ENCODE results near the gene PPP1R8. TPM values are rescaled to one million over a fixed set of nuclear protein-coding genes. Genes with fewer than 3 reads are reported as not detected.
"Not testable (repeated sequence)": the region's sequence is repeated elsewhere in the genome, so short reads cannot be mapped to it uniquely, and the experiment has no call there.

Gene PPP1R8
- total RNA-seq, result 10 to 100 TPM; 43.8 to 57.5 TPM
- 10 to 100 TPM; 51.4 to 56.2 TPM for polyA plus RNA-seq (ENCODE audit: insufficient read length in 2 of 2)
- long read RNA-seq, donor 1, transcript PPP1R8-202 (7 exons, 2,344 nt), result major isoform, 8 of 8 reads
- long read RNA-seq, donor 1, partial matches to known transcripts, result 0 of 8 reads
- long read RNA-seq, donor 1, other reads (novel, unspliced or antisense), result 0 of 8 reads
- long read RNA-seq, donor 2, partial matches to known transcripts, result 0 of 2 reads
- long read RNA-seq, donor 2, other reads (novel, unspliced or antisense), result 0 of 2 reads
- long read RNA-seq, donor 3, transcript PPP1R8-202 (7 exons, 2,344 nt), result major isoform, 6 of 6 reads
- long read RNA-seq, donor 3, partial matches to known transcripts, result 0 of 6 reads
- long read RNA-seq, donor 3, other reads (novel, unspliced or antisense), result 0 of 6 reads
- long read RNA-seq, donor 4, transcript PPP1R8-202 (7 exons, 2,344 nt), result major isoform, 11 of 11 reads
- long read RNA-seq, donor 4, partial matches to known transcripts, result 0 of 11 reads
- long read RNA-seq, donor 4, other reads (novel, unspliced or antisense), result 0 of 11 reads

- H3K27me3 ChIP-seq (ENCODE audit: control insufficient read depth, insufficient read depth, low read length), result no peaks in the 10 kb centered on the region
- peaks cover 6% of the 10 kb centered on the region for H3K36me3 ChIP-seq (ENCODE audit: control insufficient read depth, insufficient read depth, low read length)
- DNase-seq (ENCODE audit: low read depth in 4 of 6, low spot score in 6 of 6), result peak; percentile 92 to 99 (median 94)
- H3K4me1 ChIP-seq (ENCODE audit: control insufficient read depth, insufficient read depth, low read length), result peaks cover 7% of the 10 kb centered on the region
- WGBS (ENCODE audit: insufficient coverage), result under 1% methylated on average over 58 of the region's 60 CpGs
- H3K27ac ChIP-seq (ENCODE audit: low read depth, low read length), result peak within 1 kb of the TSS; percentile 95
- H3K9me3 ChIP-seq (ENCODE audit: control insufficient read depth, insufficient read depth, low read length), result no peaks in the 10 kb centered on the region
- peak within 1 kb of the TSS; percentile 74 for H3K4me3 ChIP-seq (ENCODE audit: low read depth, low read length)
Measured at GRCh38 chr1:27830621-27831440, at the start of gene PPP1R8. TSS of gene PPP1R8 (plus strand) at chr1:27830782. CDS start at chr1:27830836, 54 bp downstream.

GRCh38 chr1:27782950-27783349 is 47.6 kb upstream of the PPP1R8 start:
- peaks cover 2% of the 10 kb centered on the region for H3K36me3 ChIP-seq (ENCODE audit: control insufficient read depth, insufficient read depth, low read length)
- no peak overlapping the region for H3K4me3 ChIP-seq (ENCODE audit: low read depth, low read length)
- peaks cover 2% of the 10 kb centered on the region for H3K4me1 ChIP-seq (ENCODE audit: control insufficient read depth, insufficient read depth, low read length)
- no peaks in the 10 kb centered on the region for H3K9me3 ChIP-seq (ENCODE audit: control insufficient read depth, insufficient read depth, low read length)
- no peaks in the 10 kb centered on the region for H3K27me3 ChIP-seq (ENCODE audit: control insufficient read depth, insufficient read depth, low read length)
- no peak overlapping the region for H3K27ac ChIP-seq (ENCODE audit: low read depth, low read length)
- DNase-seq (ENCODE audit: low read depth in 4 of 6, low spot score in 6 of 6), result no peak
- 67% methylated on average over 1 of the region's 3 CpGs for WGBS (ENCODE audit: insufficient coverage)

GRCh38 chr1:27784700-27785099 is 45.9 kb upstream of the PPP1R8 start:
- Histone ChIP-seq H3K27me3 (ENCODE audit: control insufficient read depth, insufficient read depth, low read length) (no peaks in the 10 kb centered on the region), H3K27ac (ENCODE audit: low read depth, low read length) (no peak overlapping the region), H3K36me3 (ENCODE audit: control insufficient read depth, insufficient read depth, low read length) (peaks cover 2% of the 10 kb centered on the region), H3K4me3 (ENCODE audit: low read depth, low read length) (no peak overlapping the region), H3K9me3 (ENCODE audit: control insufficient read depth, insufficient read depth, low read length) (no peaks in the 10 kb centered on the region), H3K4me1 (ENCODE audit: control insufficient read depth, insufficient read depth, low read length) (peaks cover 10% of the 10 kb centered on the region)
- DNase-seq (ENCODE audit: low read depth in 4 of 6, low spot score in 6 of 6), result no peak
- no CpG with 5 or more reads among the region's 1 CpG for WGBS (ENCODE audit: insufficient coverage)

GRCh38 chr1:27785781-27786455 is 44.7 kb upstream of the PPP1R8 start:
- Histone ChIP-seq H3K4me3 (ENCODE audit: low read depth, low read length) (no peak overlapping the region), H3K36me3 (ENCODE audit: control insufficient read depth, insufficient read depth, low read length) (no peaks in the 10 kb centered on the region), H3K9me3 (ENCODE audit: control insufficient read depth, insufficient read depth, low read length) (no peaks in the 10 kb centered on the region), H3K27me3 (ENCODE audit: control insufficient read depth, insufficient read depth, low read length) (no peaks in the 10 kb centered on the region), H3K4me1 (ENCODE audit: control insufficient read depth, insufficient read depth, low read length) (peaks cover 10% of the 10 kb centered on the region), H3K27ac (ENCODE audit: low read depth, low read length) (no peak overlapping the region)
- DNase-seq (ENCODE audit: low read depth in 4 of 6, low spot score in 6 of 6), result no peak

- no peaks in the 10 kb centered on the region for H3K27me3 ChIP-seq (ENCODE audit: control insufficient read depth, insufficient read depth, low read length)
- no peak overlapping the region for H3K4me3 ChIP-seq (ENCODE audit: low read depth, low read length)
- H3K27ac ChIP-seq (ENCODE audit: low read depth, low read length), result no peak overlapping the region
- H3K9me3 ChIP-seq (ENCODE audit: control insufficient read depth, insufficient read depth, low read length), result no peaks in the 10 kb centered on the region
- DNase-seq (ENCODE audit: low read depth in 4 of 6, low spot score in 6 of 6), result peak in 2 of 6 donors; percentile 2 to 40
- peaks cover 5% of the 10 kb centered on the region for H3K36me3 ChIP-seq (ENCODE audit: control insufficient read depth, insufficient read depth, low read length)
- peaks cover 10% of the 10 kb centered on the region for H3K4me1 ChIP-seq (ENCODE audit: control insufficient read depth, insufficient read depth, low read length)
Measured at GRCh38 chr1:27787895-27788294, 42.7 kb upstream of the PPP1R8 start.

GRCh38 chr1:27789540-27790041 is 41.0 kb upstream of the PPP1R8 start:
- Histone ChIP-seq H3K9me3 (ENCODE audit: control insufficient read depth, insufficient read depth, low read length) (no peaks in the 10 kb centered on the region), H3K27me3 (ENCODE audit: control insufficient read depth, insufficient read depth, low read length) (no peaks in the 10 kb centered on the region), H3K27ac (ENCODE audit: low read depth, low read length) (no peak overlapping the region), H3K4me3 (ENCODE audit: low read depth, low read length) (no peak overlapping the region), H3K4me1 (ENCODE audit: control insufficient read depth, insufficient read depth, low read length) (peaks cover 10% of the 10 kb centered on the region), H3K36me3 (ENCODE audit: control insufficient read depth, insufficient read depth, low read length) (peaks cover 11% of the 10 kb centered on the region)
- WGBS (ENCODE audit: insufficient coverage), result 73% methylated on average over 3 of the region's 4 CpGs
- DNase-seq (ENCODE audit: low read depth in 4 of 6, low spot score in 6 of 6), result no peak

GRCh38 chr1:27790270-27790669 is 40.3 kb upstream of the PPP1R8 start:
- H3K4me3 ChIP-seq (ENCODE audit: low read depth, low read length); H3K27ac ChIP-seq (ENCODE audit: low read depth, low read length); H3K4me1 ChIP-seq (ENCODE audit: control insufficient read depth, insufficient read depth, low read length); H3K9me3 ChIP-seq (ENCODE audit: control insufficient read depth, insufficient read depth, low read length); DNase-seq (ENCODE audit: low read depth in 4 of 6, low spot score in 6 of 6); H3K27me3 ChIP-seq (ENCODE audit: control insufficient read depth, insufficient read depth, low read length): not testable (repeated sequence)
- WGBS (ENCODE audit: insufficient coverage), result 89% methylated on average over 3 of the region's 3 CpGs
- H3K36me3 ChIP-seq (ENCODE audit: control insufficient read depth, insufficient read depth, low read length), result peaks cover 17% of the 10 kb centered on the region

GRCh38 chr1:27795601-27796000 is 35.0 kb upstream of the PPP1R8 start:
- H3K27me3 ChIP-seq (ENCODE audit: control insufficient read depth, insufficient read depth, low read length), result no peaks in the 10 kb centered on the region
- no CpG with 5 or more reads among the region's 1 CpG for WGBS (ENCODE audit: insufficient coverage)
- no peaks in the 10 kb centered on the region for H3K4me1 ChIP-seq (ENCODE audit: control insufficient read depth, insufficient read depth, low read length)
- no peak overlapping the region for H3K27ac ChIP-seq (ENCODE audit: low read depth, low read length)
- DNase-seq (ENCODE audit: low read depth in 4 of 6, low spot score in 6 of 6), result no peak
- H3K4me3 ChIP-seq (ENCODE audit: low read depth, low read length), result no peak overlapping the region
- peaks cover 50% of the 10 kb centered on the region for H3K36me3 ChIP-seq (ENCODE audit: control insufficient read depth, insufficient read depth, low read length)
- no peaks in the 10 kb centered on the region for H3K9me3 ChIP-seq (ENCODE audit: control insufficient read depth, insufficient read depth, low read length)

GRCh38 chr1:27804791-27805190 is 25.8 kb upstream of the PPP1R8 start:
- no peaks in the 10 kb centered on the region for H3K27me3 ChIP-seq (ENCODE audit: control insufficient read depth, insufficient read depth, low read length)
- no peak overlapping the region for H3K27ac ChIP-seq (ENCODE audit: low read depth, low read length)
- no peak for DNase-seq (ENCODE audit: low read depth in 4 of 6, low spot score in 6 of 6)
- peaks cover 20% of the 10 kb centered on the region for H3K36me3 ChIP-seq (ENCODE audit: control insufficient read depth, insufficient read depth, low read length)
- no peaks in the 10 kb centered on the region for H3K4me1 ChIP-seq (ENCODE audit: control insufficient read depth, insufficient read depth, low read length)
- no CpG with 5 or more reads among the region's 5 CpGs for WGBS (ENCODE audit: insufficient coverage)
- H3K4me3 ChIP-seq (ENCODE audit: low read depth, low read length), result no peak overlapping the region
- H3K9me3 ChIP-seq (ENCODE audit: control insufficient read depth, insufficient read depth, low read length), result no peaks in the 10 kb centered on the region

Data from spinal cord (tissue), 10 donors.